Measurements from ENCODE around the gene BABAM2.

BABAM2 gene

GRCh38 chr2:27914041-27914804 is 23.7 kb downstream of the BABAM2 start:
- H3K4me1 ChIP-seq (ENCODE audit: insufficient read depth, low read length) = peaks cover 23% of the 10 kb centered on the region
- H3K27me3 ChIP-seq (ENCODE audit: control insufficient read depth in 1 of 2, insufficient read depth in 2 of 2, low read length in 2 of 2) = no peaks in the 10 kb centered on the region
- H3K27ac ChIP-seq (ENCODE audit: low read depth, low read length) = no peak overlapping the region
- H3K9ac ChIP-seq (ENCODE audit: low read length) = no peak overlapping the region
- H3K4me3 ChIP-seq (ENCODE audit: low read depth in 1 of 2, low read length in 2 of 2) = no peak overlapping the region
- H3K36me3 ChIP-seq (ENCODE audit: insufficient read depth, low read length) = no peaks in the 10 kb centered on the region
- H3K9me3 ChIP-seq (ENCODE audit: low read length) = no peaks in the 10 kb centered on the region

GRCh38 chr2:27914805-27915175 is 24.3 kb downstream of the BABAM2 start:
- Histone ChIP-seq H3K9me3 (ENCODE audit: low read length) (no peaks in the 10 kb centered on the region), H3K27ac (ENCODE audit: low read depth, low read length) (no peak overlapping the region), H3K9ac (ENCODE audit: low read length) (no peak overlapping the region), H3K36me3 (ENCODE audit: insufficient read depth, low read length) (no peaks in the 10 kb centered on the region), H3K27me3 (ENCODE audit: control insufficient read depth in 1 of 2, insufficient read depth in 2 of 2, low read length in 2 of 2) (no peaks in the 10 kb centered on the region), H3K4me3 (ENCODE audit: low read depth in 1 of 2, low read length in 2 of 2) (no peak overlapping the region), H3K4me1 (ENCODE audit: insufficient read depth, low read length) (peaks cover 23% of the 10 kb centered on the region)

- no peaks in the 10 kb centered on the region for H3K36me3 ChIP-seq (ENCODE audit: insufficient read depth, low read length)
- H3K9ac ChIP-seq (ENCODE audit: low read length) = no peak overlapping the region
- peak overlapping the region; percentile 36 for H3K27ac ChIP-seq (ENCODE audit: low read depth, low read length)
- H3K9me3 ChIP-seq (ENCODE audit: low read length) = no peaks in the 10 kb centered on the region
- H3K4me1 ChIP-seq (ENCODE audit: insufficient read depth, low read length) = peaks cover 23% of the 10 kb centered on the region
- no peaks in the 10 kb centered on the region for H3K27me3 ChIP-seq (ENCODE audit: control insufficient read depth in 1 of 2, insufficient read depth in 2 of 2, low read length in 2 of 2)
- no peak overlapping the region for H3K4me3 ChIP-seq (ENCODE audit: low read depth in 1 of 2, low read length in 2 of 2)
Observed at GRCh38 chr2:27915191-27915590, 24.7 kb downstream of the BABAM2 start.

- Histone ChIP-seq H3K27me3 (ENCODE audit: control insufficient read depth in 1 of 2, insufficient read depth in 2 of 2, low read length in 2 of 2) (no peaks in the 10 kb centered on the region), H3K4me1 (ENCODE audit: insufficient read depth, low read length) (peaks cover 23% of the 10 kb centered on the region), H3K9me3 (ENCODE audit: low read length) (no peaks in the 10 kb centered on the region), H3K4me3 (ENCODE audit: low read depth in 1 of 2, low read length in 2 of 2) (no peak overlapping the region), H3K27ac (ENCODE audit: low read depth, low read length) (no peak overlapping the region), H3K9ac (ENCODE audit: low read length) (no peak overlapping the region), H3K36me3 (ENCODE audit: insufficient read depth, low read length) (no peaks in the 10 kb centered on the region)
Observed at GRCh38 chr2:27915874-27916273, 25.3 kb downstream of the BABAM2 start.

GRCh38 chr2:27916293-27916995 is 25.9 kb downstream of the BABAM2 start:
- Histone ChIP-seq H3K4me3 (ENCODE audit: low read depth in 1 of 2, low read length in 2 of 2) (no peak overlapping the region), H3K27ac (ENCODE audit: low read depth, low read length) (no peak overlapping the region), H3K9ac (ENCODE audit: low read length) (no peak overlapping the region), H3K36me3 (ENCODE audit: insufficient read depth, low read length) (no peaks in the 10 kb centered on the region), H3K27me3 (ENCODE audit: control insufficient read depth in 1 of 2, insufficient read depth in 2 of 2, low read length in 2 of 2) (no peaks in the 10 kb centered on the region), H3K4me1 (ENCODE audit: insufficient read depth, low read length) (peaks cover 23% of the 10 kb centered on the region), H3K9me3 (ENCODE audit: low read length) (no peaks in the 10 kb centered on the region)

- Histone ChIP-seq H3K4me1 (ENCODE audit: insufficient read depth, low read length) (peaks cover 10% of the 10 kb centered on the region), H3K9ac (ENCODE audit: low read length) (no peak overlapping the region), H3K27ac (ENCODE audit: low read depth, low read length) (no peak overlapping the region)
Observed at GRCh38 chr2:27920148-27920885, 29.8 kb downstream of the BABAM2 start.

GRCh38 chr2:27921424-27921823 is 30.9 kb downstream of the BABAM2 start:
- no peak overlapping the region for H3K27ac ChIP-seq (ENCODE audit: low read depth, low read length)
- H3K4me3 ChIP-seq (ENCODE audit: low read depth in 1 of 2, low read length in 2 of 2) = no peak overlapping the region

More at GRCh38 chr2:27920148-27920885, 29.8 kb downstream of the BABAM2 start:
- H3K27me3 ChIP-seq (ENCODE audit: control insufficient read depth in 1 of 2, insufficient read depth in 2 of 2, low read length in 2 of 2) = no peaks in the 10 kb centered on the region
- no peak overlapping the region for H3K4me3 ChIP-seq (ENCODE audit: low read depth in 1 of 2, low read length in 2 of 2)
- no peaks in the 10 kb centered on the region for H3K9me3 ChIP-seq (ENCODE audit: low read length)
- H3K36me3 ChIP-seq (ENCODE audit: insufficient read depth, low read length) = no peaks in the 10 kb centered on the region

GRCh38 chr2:27921880-27922547 is 31.5 kb downstream of the BABAM2 start:
- Histone ChIP-seq H3K4me3 (ENCODE audit: low read depth in 1 of 2, low read length in 2 of 2) (no peak overlapping the region), H3K27ac (ENCODE audit: low read depth, low read length) (no peak overlapping the region), H3K36me3 (ENCODE audit: insufficient read depth, low read length) (no peaks in the 10 kb centered on the region), H3K4me1 (ENCODE audit: insufficient read depth, low read length) (no peaks in the 10 kb centered on the region), H3K9ac (ENCODE audit: low read length) (no peak overlapping the region), H3K27me3 (ENCODE audit: control insufficient read depth in 1 of 2, insufficient read depth in 2 of 2, low read length in 2 of 2) (no peaks in the 10 kb centered on the region), H3K9me3 (ENCODE audit: low read length) (no peaks in the 10 kb centered on the region)

More at GRCh38 chr2:27921424-27921823, 30.9 kb downstream of the BABAM2 start:
- no peaks in the 10 kb centered on the region for H3K27me3 ChIP-seq (ENCODE audit: control insufficient read depth in 1 of 2, insufficient read depth in 2 of 2, low read length in 2 of 2)
- no peak overlapping the region for H3K9ac ChIP-seq (ENCODE audit: low read length)
- no peaks in the 10 kb centered on the region for H3K36me3 ChIP-seq (ENCODE audit: insufficient read depth, low read length)
- peaks cover 3% of the 10 kb centered on the region for H3K4me1 ChIP-seq (ENCODE audit: insufficient read depth, low read length)
- H3K9me3 ChIP-seq (ENCODE audit: low read length) = no peaks in the 10 kb centered on the region

- Histone ChIP-seq H3K36me3 (ENCODE audit: insufficient read depth, low read length) (no peaks in the 10 kb centered on the region), H3K9ac (ENCODE audit: low read length) (no peak overlapping the region)
Observed at GRCh38 chr2:27922842-27923241, 32.3 kb downstream of the BABAM2 start.

GRCh38 chr2:27925766-27926472 is 35.4 kb downstream of the BABAM2 start:
- Histone ChIP-seq H3K36me3 (ENCODE audit: insufficient read depth, low read length) (no peaks in the 10 kb centered on the region), H3K27ac (ENCODE audit: low read depth, low read length) (no peak overlapping the region), H3K9me3 (ENCODE audit: low read length) (no peaks in the 10 kb centered on the region), H3K27me3 (ENCODE audit: control insufficient read depth in 1 of 2, insufficient read depth in 2 of 2, low read length in 2 of 2) (no peaks in the 10 kb centered on the region), H3K4me1 (ENCODE audit: insufficient read depth, low read length) (peaks cover 6% of the 10 kb centered on the region), H3K9ac (ENCODE audit: low read length) (no peak overlapping the region), H3K4me3 (ENCODE audit: low read depth in 1 of 2, low read length in 2 of 2) (no peak overlapping the region)

More at GRCh38 chr2:27922842-27923241, 32.3 kb downstream of the BABAM2 start:
- H3K27me3 ChIP-seq (ENCODE audit: control insufficient read depth in 1 of 2, insufficient read depth in 2 of 2, low read length in 2 of 2) = no peaks in the 10 kb centered on the region
- H3K4me3 ChIP-seq (ENCODE audit: low read depth in 1 of 2, low read length in 2 of 2) = no peak overlapping the region
- no peak overlapping the region for H3K27ac ChIP-seq (ENCODE audit: low read depth, low read length)
- H3K4me1 ChIP-seq (ENCODE audit: insufficient read depth, low read length) = no peaks in the 10 kb centered on the region
- H3K9me3 ChIP-seq (ENCODE audit: low read length) = no peaks in the 10 kb centered on the region

Data from muscle layer of colon (tissue), 2 donors.